ENCODE measurements around the gene HDC. TPM values are rescaled to one million over a fixed set of nuclear protein-coding genes. Genes with fewer than 3 reads are reported as not detected.

The HDC gene
- polyA plus RNA-seq, 1 of the 3 experiments (the other 2 are of a cell fraction): not detected

DNA sequence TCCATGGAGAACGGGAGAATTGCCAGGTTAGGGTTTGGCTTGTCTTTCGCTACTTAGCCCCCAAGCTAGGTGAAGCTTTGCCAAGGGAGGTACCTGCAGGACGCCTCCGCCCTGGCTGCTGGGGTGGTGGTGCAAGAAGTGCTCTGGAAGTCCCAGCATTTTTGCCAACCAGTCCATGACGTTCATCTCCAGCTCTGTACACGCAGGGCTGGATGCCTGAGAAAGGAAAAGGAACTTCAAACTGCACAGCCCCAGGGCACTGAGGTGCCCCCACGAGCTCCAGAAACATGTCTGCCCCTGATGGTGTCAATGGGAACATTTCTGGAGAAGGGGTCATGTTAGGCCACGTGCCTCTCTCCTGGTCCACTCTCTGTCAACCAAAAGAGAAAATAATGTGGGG, 8.2 kb downstream of the HDC start:
- no peak overlapping the region for H3K4me2 ChIP-seq
- ChIA-PET CTCF (no interaction called here), POLR2A (no interaction called here)

More for the DNA sequence above, 8.2 kb downstream of the HDC start:
- H3K4me3 ChIP-seq (ENCODE audit: low read depth in 2 of 2, low read length in 1 of 2): no peak overlapping the region
- H3K27ac ChIP-seq (ENCODE audit: low read depth in 2 of 2, low read length in 1 of 2): no peak overlapping the region
- H2AFZ ChIP-seq (ENCODE audit: low read depth): no peak overlapping the region
- no peak overlapping the region for H3K9ac ChIP-seq
- H3F3A ChIP-seq (replicated peaks; ENCODE audit: insufficient read depth): no peaks in the 10 kb centered on the region
- H3K27me3 ChIP-seq (ENCODE audit: insufficient read depth): no peaks in the 10 kb centered on the region
- H3K79me2 ChIP-seq (ENCODE audit: insufficient read depth): no peaks in the 10 kb centered on the region
- no peaks in the 10 kb centered on the region for H3K9me2 ChIP-seq
- TF ChIP-seq FOXM1 (IDR thresholded peaks at IDR 0.05; ENCODE audit: low read depth) (no peak), ELF1 (IDR thresholded peaks at IDR 0.05) (no peak), GABPA (IDR thresholded peaks at IDR 0.05; ENCODE audit: low read depth) (no peak), TEAD4 (IDR thresholded peaks at IDR 0.05; ENCODE audit: borderline replicate concordance, insufficient read depth) (no peak), NRF1 (IDR thresholded peaks at IDR 0.05; ENCODE audit: low read depth, low read length) (no peak), USF2 (IDR thresholded peaks at IDR 0.05; ENCODE audit: borderline replicate concordance, low read depth, low read length) (no peak), POLR2AphosphoS5 (IDR thresholded peaks at IDR 0.05; ENCODE audit: low read depth, low read length) (no peak), EZH2phosphoT487 (IDR thresholded peaks at IDR 0.05; ENCODE audit: borderline replicate concordance, low read depth) (no peak), TCF12 (IDR thresholded peaks at IDR 0.05) (no peak), SIN3A (IDR thresholded peaks at IDR 0.05; ENCODE audit: borderline replicate concordance, low read depth, low read length) (no peak), GATA2 (CRISPR knock-in tag; IDR thresholded peaks at IDR 0.05) (no peak), RAD21 (IDR thresholded peaks at IDR 0.05; ENCODE audit: low read length) (no peak), EP300 (IDR thresholded peaks at IDR 0.05; ENCODE audit: borderline replicate concordance in 1 of 2, low read depth in 1 of 2, low read length in 1 of 2) (no peak), SMC3 (IDR thresholded peaks at IDR 0.05; ENCODE audit: low read depth, low read length) (no peak)
- TF ChIP-seq, protein P1, sequence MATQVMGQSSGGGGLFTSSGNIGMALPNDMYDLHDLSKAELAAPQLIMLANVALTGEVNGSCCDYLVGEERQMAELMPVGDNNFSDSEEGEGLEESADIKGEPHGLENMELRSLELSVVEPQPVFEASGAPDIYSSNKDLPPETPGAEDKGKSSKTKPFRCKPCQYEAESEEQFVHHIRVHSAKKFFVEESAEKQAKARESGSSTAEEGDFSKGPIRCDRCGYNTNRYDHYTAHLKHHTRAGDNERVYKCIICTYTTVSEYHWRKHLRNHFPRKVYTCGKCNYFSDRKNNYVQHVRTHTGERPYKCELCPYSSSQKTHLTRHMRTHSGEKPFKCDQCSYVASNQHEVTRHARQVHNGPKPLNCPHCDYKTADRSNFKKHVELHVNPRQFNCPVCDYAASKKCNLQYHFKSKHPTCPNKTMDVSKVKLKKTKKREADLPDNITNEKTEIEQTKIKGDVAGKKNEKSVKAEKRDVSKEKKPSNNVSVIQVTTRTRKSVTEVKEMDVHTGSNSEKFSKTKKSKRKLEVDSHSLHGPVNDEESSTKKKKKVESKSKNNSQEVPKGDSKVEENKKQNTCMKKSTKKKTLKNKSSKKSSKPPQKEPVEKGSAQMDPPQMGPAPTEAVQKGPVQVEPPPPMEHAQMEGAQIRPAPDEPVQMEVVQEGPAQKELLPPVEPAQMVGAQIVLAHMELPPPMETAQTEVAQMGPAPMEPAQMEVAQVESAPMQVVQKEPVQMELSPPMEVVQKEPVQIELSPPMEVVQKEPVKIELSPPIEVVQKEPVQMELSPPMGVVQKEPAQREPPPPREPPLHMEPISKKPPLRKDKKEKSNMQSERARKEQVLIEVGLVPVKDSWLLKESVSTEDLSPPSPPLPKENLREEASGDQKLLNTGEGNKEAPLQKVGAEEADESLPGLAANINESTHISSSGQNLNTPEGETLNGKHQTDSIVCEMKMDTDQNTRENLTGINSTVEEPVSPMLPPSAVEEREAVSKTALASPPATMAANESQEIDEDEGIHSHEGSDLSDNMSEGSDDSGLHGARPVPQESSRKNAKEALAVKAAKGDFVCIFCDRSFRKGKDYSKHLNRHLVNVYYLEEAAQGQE (IDR thresholded peaks at IDR 0.05; ENCODE audit: low read depth, low read length): no peak
- TF ChIP-seq, protein P2, sequence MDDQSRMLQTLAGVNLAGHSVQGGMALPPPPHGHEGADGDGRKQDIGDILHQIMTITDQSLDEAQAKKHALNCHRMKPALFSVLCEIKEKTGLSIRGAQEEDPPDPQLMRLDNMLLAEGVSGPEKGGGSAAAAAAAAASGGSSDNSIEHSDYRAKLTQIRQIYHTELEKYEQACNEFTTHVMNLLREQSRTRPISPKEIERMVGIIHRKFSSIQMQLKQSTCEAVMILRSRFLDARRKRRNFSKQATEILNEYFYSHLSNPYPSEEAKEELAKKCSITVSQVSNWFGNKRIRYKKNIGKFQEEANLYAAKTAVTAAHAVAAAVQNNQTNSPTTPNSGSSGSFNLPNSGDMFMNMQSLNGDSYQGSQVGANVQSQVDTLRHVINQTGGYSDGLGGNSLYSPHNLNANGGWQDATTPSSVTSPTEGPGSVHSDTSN (IDR thresholded peaks at IDR 0.05): no peak
- TF ChIP-seq, protein P3, sequence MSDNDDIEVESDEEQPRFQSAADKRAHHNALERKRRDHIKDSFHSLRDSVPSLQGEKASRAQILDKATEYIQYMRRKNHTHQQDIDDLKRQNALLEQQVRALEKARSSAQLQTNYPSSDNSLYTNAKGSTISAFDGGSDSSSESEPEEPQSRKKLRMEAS (IDR thresholded peaks at IDR 0.05; ENCODE audit: low read depth): no peak
- no peaks in the 10 kb centered on the region for H3K36me3 ChIP-seq (replicated peaks in 1 of 2; ENCODE audit: control insufficient read depth in 1 of 2, insufficient read depth in 2 of 2, low read length in 1 of 2)
- 63% methylated on average over 5 of the region's 8 CpGs for WGBS (ENCODE audit: low lambda C conversion rate)
- no peaks in the 10 kb centered on the region for H3K4me1 ChIP-seq (ENCODE audit: control insufficient read depth in 1 of 2, insufficient read depth in 2 of 2, low read depth in 1 of 2, low read length in 1 of 2)
- H3K9me3 ChIP-seq: no peaks in the 10 kb centered on the region
- H4K20me1 ChIP-seq (ENCODE audit: insufficient read depth): no peaks in the 10 kb centered on the region
- DNase-seq: no peak

Data from SK-N-SH (cell line).